ENCODE data around the gene GPRC5C. TPM values are rescaled to one million over a fixed set of nuclear protein-coding genes. Genes with fewer than 3 reads are reported as not detected.

The GPRC5C gene
- polyA plus RNA-seq, 1 donor from 2014 or later = 12.8 TPM

GRCh38 chr17:74412581-74412980, 19.3 kb upstream of the GPRC5C start:
- H3K79me2 ChIP-seq (replicated peaks; ENCODE audit: insufficient read depth, low read length) = no peaks in the 10 kb centered on the region
- no peak overlapping the region for H3K9ac ChIP-seq (ENCODE audit: low read length)
- H3K9me2 ChIP-seq (ENCODE audit: insufficient read depth, low read length) = no peaks in the 10 kb centered on the region
- no peaks in the 10 kb centered on the region for H3K27me3 ChIP-seq (ENCODE audit: insufficient read depth, low read depth, low read length)
- H3K4me2 ChIP-seq (ENCODE audit: low read length) = no peak overlapping the region
- H3K36me3 ChIP-seq (ENCODE audit: insufficient read depth, low read length) = no peaks in the 10 kb centered on the region
- no peaks in the 10 kb centered on the region for H3F3A ChIP-seq (ENCODE audit: insufficient read depth, low read length, poor library complexity, severe bottlenecking)
- H3K9me3 ChIP-seq (ENCODE audit: low read length) = no peaks in the 10 kb centered on the region
- no peaks in the 10 kb centered on the region for H4K20me1 ChIP-seq (ENCODE audit: insufficient read depth)
- H3K4me3 ChIP-seq (ENCODE audit: low read length) = no peak overlapping the region
- TF ChIP-seq POLR2AphosphoS5 (IDR thresholded peaks at IDR 0.05) (no peak), SMC3 (conservative IDR thresholded peaks at IDR 0.05; ENCODE audit: poor library complexity) (no peak)
- H2AFZ ChIP-seq (ENCODE audit: low read depth, low read length) = no peak overlapping the region
- no peak overlapping the region for H3K27ac ChIP-seq (ENCODE audit: low read length)

- Histone ChIP-seq H2AFZ (ENCODE audit: low read depth, low read length) (no peak overlapping the region), H4K20me1 (ENCODE audit: insufficient read depth) (no peaks in the 10 kb centered on the region), H3K36me3 (ENCODE audit: insufficient read depth, low read length) (no peaks in the 10 kb centered on the region), H3K4me2 (ENCODE audit: low read length) (no peak overlapping the region), H3K79me2 (replicated peaks; ENCODE audit: insufficient read depth, low read length) (no peaks in the 10 kb centered on the region), H3K27ac (ENCODE audit: low read length) (no peak overlapping the region), H3K9ac (ENCODE audit: low read length) (no peak overlapping the region), H3K9me3 (ENCODE audit: low read length) (no peaks in the 10 kb centered on the region), H3F3A (ENCODE audit: insufficient read depth, low read length, poor library complexity, severe bottlenecking) (no peaks in the 10 kb centered on the region), H3K27me3 (ENCODE audit: insufficient read depth, low read depth, low read length) (no peaks in the 10 kb centered on the region), H3K9me2 (ENCODE audit: insufficient read depth, low read length) (no peaks in the 10 kb centered on the region), H3K4me3 (ENCODE audit: low read length) (no peak overlapping the region)
- no peak for TF ChIP-seq POLR2AphosphoS5 (IDR thresholded peaks at IDR 0.05)
- TF ChIP-seq RAD21 (conservative IDR thresholded peaks at IDR 0.05) = no peak
- TF ChIP-seq SMC3 (conservative IDR thresholded peaks at IDR 0.05; ENCODE audit: poor library complexity) = no peak
- no peak for TF ChIP-seq EZH2 (IDR thresholded peaks at IDR 0.05; ENCODE audit: borderline replicate concordance, insufficient read depth, low read length, poor library complexity, severe bottlenecking)
- no peak for TF ChIP-seq EP300 (conservative IDR thresholded peaks at IDR 0.05; ENCODE audit: poor library complexity, severe bottlenecking)
- TF ChIP-seq, protein P1, sequence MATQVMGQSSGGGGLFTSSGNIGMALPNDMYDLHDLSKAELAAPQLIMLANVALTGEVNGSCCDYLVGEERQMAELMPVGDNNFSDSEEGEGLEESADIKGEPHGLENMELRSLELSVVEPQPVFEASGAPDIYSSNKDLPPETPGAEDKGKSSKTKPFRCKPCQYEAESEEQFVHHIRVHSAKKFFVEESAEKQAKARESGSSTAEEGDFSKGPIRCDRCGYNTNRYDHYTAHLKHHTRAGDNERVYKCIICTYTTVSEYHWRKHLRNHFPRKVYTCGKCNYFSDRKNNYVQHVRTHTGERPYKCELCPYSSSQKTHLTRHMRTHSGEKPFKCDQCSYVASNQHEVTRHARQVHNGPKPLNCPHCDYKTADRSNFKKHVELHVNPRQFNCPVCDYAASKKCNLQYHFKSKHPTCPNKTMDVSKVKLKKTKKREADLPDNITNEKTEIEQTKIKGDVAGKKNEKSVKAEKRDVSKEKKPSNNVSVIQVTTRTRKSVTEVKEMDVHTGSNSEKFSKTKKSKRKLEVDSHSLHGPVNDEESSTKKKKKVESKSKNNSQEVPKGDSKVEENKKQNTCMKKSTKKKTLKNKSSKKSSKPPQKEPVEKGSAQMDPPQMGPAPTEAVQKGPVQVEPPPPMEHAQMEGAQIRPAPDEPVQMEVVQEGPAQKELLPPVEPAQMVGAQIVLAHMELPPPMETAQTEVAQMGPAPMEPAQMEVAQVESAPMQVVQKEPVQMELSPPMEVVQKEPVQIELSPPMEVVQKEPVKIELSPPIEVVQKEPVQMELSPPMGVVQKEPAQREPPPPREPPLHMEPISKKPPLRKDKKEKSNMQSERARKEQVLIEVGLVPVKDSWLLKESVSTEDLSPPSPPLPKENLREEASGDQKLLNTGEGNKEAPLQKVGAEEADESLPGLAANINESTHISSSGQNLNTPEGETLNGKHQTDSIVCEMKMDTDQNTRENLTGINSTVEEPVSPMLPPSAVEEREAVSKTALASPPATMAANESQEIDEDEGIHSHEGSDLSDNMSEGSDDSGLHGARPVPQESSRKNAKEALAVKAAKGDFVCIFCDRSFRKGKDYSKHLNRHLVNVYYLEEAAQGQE (IDR thresholded peaks at IDR 0.05; ENCODE audit: borderline replicate concordance) = no peak
- TF ChIP-seq, protein P2, sequence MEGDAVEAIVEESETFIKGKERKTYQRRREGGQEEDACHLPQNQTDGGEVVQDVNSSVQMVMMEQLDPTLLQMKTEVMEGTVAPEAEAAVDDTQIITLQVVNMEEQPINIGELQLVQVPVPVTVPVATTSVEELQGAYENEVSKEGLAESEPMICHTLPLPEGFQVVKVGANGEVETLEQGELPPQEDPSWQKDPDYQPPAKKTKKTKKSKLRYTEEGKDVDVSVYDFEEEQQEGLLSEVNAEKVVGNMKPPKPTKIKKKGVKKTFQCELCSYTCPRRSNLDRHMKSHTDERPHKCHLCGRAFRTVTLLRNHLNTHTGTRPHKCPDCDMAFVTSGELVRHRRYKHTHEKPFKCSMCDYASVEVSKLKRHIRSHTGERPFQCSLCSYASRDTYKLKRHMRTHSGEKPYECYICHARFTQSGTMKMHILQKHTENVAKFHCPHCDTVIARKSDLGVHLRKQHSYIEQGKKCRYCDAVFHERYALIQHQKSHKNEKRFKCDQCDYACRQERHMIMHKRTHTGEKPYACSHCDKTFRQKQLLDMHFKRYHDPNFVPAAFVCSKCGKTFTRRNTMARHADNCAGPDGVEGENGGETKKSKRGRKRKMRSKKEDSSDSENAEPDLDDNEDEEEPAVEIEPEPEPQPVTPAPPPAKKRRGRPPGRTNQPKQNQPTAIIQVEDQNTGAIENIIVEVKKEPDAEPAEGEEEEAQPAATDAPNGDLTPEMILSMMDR (IDR thresholded peaks at IDR 0.05; ENCODE audit: poor library complexity, severe bottlenecking) = no peak
- TF ChIP-seq TAF1 (IDR thresholded peaks at IDR 0.05; ENCODE audit: low read depth) = no peak
- no peak for TF ChIP-seq MXI1 (conservative IDR thresholded peaks at IDR 0.05; ENCODE audit: poor library complexity, severe bottlenecking)
Measured at GRCh38 chr17:74413491-74413890, 18.4 kb upstream of the GPRC5C start.

- TF ChIP-seq SMC3 (conservative IDR thresholded peaks at IDR 0.05; ENCODE audit: poor library complexity) = no peak
- TF ChIP-seq MXI1 (conservative IDR thresholded peaks at IDR 0.05; ENCODE audit: poor library complexity, severe bottlenecking) = no peak
- TF ChIP-seq RAD21 (conservative IDR thresholded peaks at IDR 0.05) = no peak
- TF ChIP-seq TAF1 (IDR thresholded peaks at IDR 0.05; ENCODE audit: low read depth) = no peak
- TF ChIP-seq EZH2 (IDR thresholded peaks at IDR 0.05; ENCODE audit: borderline replicate concordance, insufficient read depth, low read length, poor library complexity, severe bottlenecking) = no peak
- TF ChIP-seq, protein P1 (IDR thresholded peaks at IDR 0.05; ENCODE audit: borderline replicate concordance) = no peak
- TF ChIP-seq, protein P2 (IDR thresholded peaks at IDR 0.05; ENCODE audit: poor library complexity, severe bottlenecking) = no peak
- TF ChIP-seq EP300 (conservative IDR thresholded peaks at IDR 0.05; ENCODE audit: poor library complexity, severe bottlenecking) = no peak
- TF ChIP-seq POLR2AphosphoS5 (IDR thresholded peaks at IDR 0.05) = no peak
- no peaks in the 10 kb centered on the region for H3K27me3 ChIP-seq (ENCODE audit: insufficient read depth, low read depth, low read length)
- H3K9ac ChIP-seq (ENCODE audit: low read length) = no peak overlapping the region
- no peak overlapping the region for H3K4me2 ChIP-seq (ENCODE audit: low read length)
- H3K27ac ChIP-seq (ENCODE audit: low read length) = no peak overlapping the region
- H2AFZ ChIP-seq (ENCODE audit: low read depth, low read length) = no peak overlapping the region
- H3K9me2 ChIP-seq (ENCODE audit: insufficient read depth, low read length) = no peaks in the 10 kb centered on the region
- no peaks in the 10 kb centered on the region for H3K9me3 ChIP-seq (ENCODE audit: low read length)
- H3F3A ChIP-seq (ENCODE audit: insufficient read depth, low read length, poor library complexity, severe bottlenecking) = no peaks in the 10 kb centered on the region
- H3K4me3 ChIP-seq (ENCODE audit: low read length) = no peak overlapping the region
- no peaks in the 10 kb centered on the region for H3K36me3 ChIP-seq (ENCODE audit: insufficient read depth, low read length)
- no peaks in the 10 kb centered on the region for H3K79me2 ChIP-seq (replicated peaks; ENCODE audit: insufficient read depth, low read length)
- H4K20me1 ChIP-seq (ENCODE audit: insufficient read depth) = no peaks in the 10 kb centered on the region
Measured at GRCh38 chr17:74414510-74414909, 17.4 kb upstream of the GPRC5C start.

All from neural cell (in vitro differentiated cells).